Measurements from ENCODE around the gene SHPK.

GRCh38 chr17:3669085-3669347 is 33.0 kb upstream of the SHPK start:
- TF ChIP-seq RNF2 (IDR thresholded peaks at IDR 0.05) = no peak
- no peak for TF ChIP-seq MXI1 (IDR thresholded peaks at IDR 0.05; ENCODE audit: low read depth, low read length)
- no peak for TF ChIP-seq ZC3H4 (CRISPR knock-in tag; IDR thresholded peaks at IDR 0.05; ENCODE audit: borderline replicate concordance)
- TF ChIP-seq MAX (CRISPR knock-in tag; IDR thresholded peaks at IDR 0.05) = no peak
- TF ChIP-seq ZNF24 (IDR thresholded peaks at IDR 0.05) = no peak
- TF ChIP-seq, protein P1, sequence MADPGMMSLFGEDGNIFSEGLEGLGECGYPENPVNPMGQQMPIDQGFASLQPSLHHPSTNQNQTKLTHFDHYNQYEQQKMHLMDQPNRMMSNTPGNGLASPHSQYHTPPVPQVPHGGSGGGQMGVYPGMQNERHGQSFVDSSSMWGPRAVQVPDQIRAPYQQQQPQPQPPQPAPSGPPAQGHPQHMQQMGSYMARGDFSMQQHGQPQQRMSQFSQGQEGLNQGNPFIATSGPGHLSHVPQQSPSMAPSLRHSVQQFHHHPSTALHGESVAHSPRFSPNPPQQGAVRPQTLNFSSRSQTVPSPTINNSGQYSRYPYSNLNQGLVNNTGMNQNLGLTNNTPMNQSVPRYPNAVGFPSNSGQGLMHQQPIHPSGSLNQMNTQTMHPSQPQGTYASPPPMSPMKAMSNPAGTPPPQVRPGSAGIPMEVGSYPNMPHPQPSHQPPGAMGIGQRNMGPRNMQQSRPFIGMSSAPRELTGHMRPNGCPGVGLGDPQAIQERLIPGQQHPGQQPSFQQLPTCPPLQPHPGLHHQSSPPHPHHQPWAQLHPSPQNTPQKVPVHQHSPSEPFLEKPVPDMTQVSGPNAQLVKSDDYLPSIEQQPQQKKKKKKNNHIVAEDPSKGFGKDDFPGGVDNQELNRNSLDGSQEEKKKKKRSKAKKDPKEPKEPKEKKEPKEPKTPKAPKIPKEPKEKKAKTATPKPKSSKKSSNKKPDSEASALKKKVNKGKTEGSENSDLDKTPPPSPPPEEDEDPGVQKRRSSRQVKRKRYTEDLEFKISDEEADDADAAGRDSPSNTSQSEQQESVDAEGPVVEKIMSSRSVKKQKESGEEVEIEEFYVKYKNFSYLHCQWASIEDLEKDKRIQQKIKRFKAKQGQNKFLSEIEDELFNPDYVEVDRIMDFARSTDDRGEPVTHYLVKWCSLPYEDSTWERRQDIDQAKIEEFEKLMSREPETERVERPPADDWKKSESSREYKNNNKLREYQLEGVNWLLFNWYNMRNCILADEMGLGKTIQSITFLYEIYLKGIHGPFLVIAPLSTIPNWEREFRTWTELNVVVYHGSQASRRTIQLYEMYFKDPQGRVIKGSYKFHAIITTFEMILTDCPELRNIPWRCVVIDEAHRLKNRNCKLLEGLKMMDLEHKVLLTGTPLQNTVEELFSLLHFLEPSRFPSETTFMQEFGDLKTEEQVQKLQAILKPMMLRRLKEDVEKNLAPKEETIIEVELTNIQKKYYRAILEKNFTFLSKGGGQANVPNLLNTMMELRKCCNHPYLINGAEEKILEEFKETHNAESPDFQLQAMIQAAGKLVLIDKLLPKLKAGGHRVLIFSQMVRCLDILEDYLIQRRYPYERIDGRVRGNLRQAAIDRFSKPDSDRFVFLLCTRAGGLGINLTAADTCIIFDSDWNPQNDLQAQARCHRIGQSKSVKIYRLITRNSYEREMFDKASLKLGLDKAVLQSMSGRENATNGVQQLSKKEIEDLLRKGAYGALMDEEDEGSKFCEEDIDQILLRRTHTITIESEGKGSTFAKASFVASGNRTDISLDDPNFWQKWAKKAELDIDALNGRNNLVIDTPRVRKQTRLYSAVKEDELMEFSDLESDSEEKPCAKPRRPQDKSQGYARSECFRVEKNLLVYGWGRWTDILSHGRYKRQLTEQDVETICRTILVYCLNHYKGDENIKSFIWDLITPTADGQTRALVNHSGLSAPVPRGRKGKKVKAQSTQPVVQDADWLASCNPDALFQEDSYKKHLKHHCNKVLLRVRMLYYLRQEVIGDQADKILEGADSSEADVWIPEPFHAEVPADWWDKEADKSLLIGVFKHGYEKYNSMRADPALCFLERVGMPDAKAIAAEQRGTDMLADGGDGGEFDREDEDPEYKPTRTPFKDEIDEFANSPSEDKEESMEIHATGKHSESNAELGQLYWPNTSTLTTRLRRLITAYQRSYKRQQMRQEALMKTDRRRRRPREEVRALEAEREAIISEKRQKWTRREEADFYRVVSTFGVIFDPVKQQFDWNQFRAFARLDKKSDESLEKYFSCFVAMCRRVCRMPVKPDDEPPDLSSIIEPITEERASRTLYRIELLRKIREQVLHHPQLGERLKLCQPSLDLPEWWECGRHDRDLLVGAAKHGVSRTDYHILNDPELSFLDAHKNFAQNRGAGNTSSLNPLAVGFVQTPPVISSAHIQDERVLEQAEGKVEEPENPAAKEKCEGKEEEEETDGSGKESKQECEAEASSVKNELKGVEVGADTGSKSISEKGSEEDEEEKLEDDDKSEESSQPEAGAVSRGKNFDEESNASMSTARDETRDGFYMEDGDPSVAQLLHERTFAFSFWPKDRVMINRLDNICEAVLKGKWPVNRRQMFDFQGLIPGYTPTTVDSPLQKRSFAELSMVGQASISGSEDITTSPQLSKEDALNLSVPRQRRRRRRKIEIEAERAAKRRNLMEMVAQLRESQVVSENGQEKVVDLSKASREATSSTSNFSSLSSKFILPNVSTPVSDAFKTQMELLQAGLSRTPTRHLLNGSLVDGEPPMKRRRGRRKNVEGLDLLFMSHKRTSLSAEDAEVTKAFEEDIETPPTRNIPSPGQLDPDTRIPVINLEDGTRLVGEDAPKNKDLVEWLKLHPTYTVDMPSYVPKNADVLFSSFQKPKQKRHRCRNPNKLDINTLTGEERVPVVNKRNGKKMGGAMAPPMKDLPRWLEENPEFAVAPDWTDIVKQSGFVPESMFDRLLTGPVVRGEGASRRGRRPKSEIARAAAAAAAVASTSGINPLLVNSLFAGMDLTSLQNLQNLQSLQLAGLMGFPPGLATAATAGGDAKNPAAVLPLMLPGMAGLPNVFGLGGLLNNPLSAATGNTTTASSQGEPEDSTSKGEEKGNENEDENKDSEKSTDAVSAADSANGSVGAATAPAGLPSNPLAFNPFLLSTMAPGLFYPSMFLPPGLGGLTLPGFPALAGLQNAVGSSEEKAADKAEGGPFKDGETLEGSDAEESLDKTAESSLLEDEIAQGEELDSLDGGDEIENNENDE (IDR thresholded peaks at IDR 0.05; ENCODE audit: low read depth, low read length) = no peak
- no peak for TF ChIP-seq EP300 (IDR thresholded peaks at IDR 0.05; ENCODE audit: low read length)
- TF ChIP-seq POLR2A (conservative IDR thresholded peaks at IDR 0.05) = no peak
- no peak for TF ChIP-seq ELK1 (CRISPR knock-in tag; IDR thresholded peaks at IDR 0.05)
- TF ChIP-seq STAT6 (CRISPR knock-in tag; IDR thresholded peaks at IDR 0.05) = no peak
- TF ChIP-seq, protein P2, sequence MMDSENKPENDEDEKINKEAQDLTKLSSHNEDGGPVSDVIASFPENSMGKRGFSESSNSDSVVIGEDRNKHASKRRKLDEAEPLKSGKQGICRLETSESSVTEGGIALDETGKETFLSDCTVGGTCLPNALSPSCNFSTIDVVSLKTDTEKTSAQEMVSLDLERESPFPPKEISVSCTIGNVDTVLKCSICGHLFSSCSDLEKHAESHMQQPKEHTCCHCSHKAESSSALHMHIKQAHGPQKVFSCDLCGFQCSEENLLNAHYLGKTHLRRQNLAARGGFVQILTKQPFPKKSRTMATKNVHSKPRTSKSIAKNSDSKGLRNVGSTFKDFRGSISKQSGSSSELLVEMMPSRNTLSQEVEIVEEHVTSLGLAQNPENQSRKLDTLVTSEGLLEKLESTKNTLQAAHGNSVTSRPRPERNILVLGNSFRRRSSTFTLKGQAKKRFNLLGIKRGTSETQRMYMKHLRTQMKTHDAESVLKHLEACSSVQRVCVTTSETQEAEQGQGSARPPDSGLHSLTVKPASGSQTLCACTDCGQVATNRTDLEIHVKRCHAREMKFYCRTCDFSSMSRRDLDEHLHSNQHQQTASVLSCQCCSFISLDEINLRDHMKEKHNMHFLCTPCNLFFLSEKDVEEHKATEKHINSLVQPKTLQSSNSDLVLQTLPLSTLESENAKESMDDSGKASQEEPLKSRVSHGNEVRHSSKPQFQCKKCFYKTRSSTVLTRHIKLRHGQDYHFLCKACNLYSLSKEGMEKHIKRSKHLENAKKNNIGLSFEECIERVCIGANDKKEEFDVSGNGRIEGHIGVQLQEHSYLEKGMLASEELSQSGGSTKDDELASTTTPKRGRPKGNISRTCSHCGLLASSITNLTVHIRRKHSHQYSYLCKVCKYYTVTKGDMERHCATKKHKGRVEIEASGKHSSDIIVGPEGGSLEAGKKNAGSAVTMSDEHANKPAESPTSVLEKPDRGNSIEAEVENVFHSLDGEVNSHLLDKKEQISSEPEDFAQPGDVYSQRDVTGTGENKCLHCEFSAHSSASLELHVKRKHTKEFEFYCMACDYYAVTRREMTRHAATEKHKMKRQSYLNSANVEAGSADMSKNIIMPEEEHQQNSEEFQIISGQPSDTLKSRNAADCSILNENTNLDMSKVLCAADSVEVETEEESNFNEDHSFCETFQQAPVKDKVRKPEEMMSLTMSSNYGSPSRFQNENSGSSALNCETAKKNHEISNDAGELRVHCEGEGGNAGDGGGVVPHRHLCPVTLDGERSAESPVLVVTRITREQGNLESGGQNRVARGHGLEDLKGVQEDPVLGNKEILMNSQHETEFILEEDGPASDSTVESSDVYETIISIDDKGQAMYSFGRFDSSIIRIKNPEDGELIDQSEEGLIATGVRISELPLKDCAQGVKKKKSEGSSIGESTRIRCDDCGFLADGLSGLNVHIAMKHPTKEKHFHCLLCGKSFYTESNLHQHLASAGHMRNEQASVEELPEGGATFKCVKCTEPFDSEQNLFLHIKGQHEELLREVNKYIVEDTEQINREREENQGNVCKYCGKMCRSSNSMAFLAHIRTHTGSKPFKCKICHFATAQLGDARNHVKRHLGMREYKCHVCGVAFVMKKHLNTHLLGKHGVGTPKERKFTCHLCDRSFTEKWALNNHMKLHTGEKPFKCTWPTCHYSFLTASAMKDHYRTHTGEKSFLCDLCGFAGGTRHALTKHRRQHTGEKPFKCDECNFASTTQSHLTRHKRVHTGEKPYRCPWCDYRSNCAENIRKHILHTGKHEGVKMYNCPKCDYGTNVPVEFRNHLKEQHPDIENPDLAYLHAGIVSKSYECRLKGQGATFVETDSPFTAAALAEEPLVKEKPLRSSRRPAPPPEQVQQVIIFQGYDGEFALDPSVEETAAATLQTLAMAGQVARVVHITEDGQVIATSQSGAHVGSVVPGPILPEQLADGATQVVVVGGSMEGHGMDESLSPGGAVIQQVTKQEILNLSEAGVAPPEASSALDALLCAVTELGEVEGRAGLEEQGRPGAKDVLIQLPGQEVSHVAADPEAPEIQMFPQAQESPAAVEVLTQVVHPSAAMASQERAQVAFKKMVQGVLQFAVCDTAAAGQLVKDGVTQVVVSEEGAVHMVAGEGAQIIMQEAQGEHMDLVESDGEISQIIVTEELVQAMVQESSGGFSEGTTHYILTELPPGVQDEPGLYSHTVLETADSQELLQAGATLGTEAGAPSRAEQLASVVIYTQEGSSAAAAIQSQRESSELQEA (IDR thresholded peaks at IDR 0.05; ENCODE audit: low read depth) = no peak

Data from K562 (cell line).